HepG2 (cell line): ENCODE measurements around the gene THSD4. TPM values are rescaled to one million over a fixed set of nuclear protein-coding genes. Genes with fewer than 3 reads are reported as not detected.

Source experiments
- ATAC-seq: fragments of 200-7000 bp; cut with Tn5 transposase; 3 replicates; pipeline ENCODE4 v1.9.1; 2020; ENCODE audit warnings: mild to moderate bottlenecking, moderate library complexity
- BruUV-seq: library from RNA; stranded (reverse); fragments of 400-500 nt; replicated peaks from 2 replicates; lab custom pipeline; 2021; lab: Mats Ljungman, UMichigan
- CTCF ChIA-PET: fragments of 300-600 bp; formaldehyde crosslinking; extraction: SDS; loops from one replicate; lab custom pipeline; 2021; ENCODE audit warnings: low total read pairs, inconsistent platforms, low intra/inter-chr PET ratio; lab: Yijun Ruan, JAX
- POLR2A ChIA-PET: fragments of 350-600 bp; sonication (Branson Sonifier 250); formaldehyde crosslinking; loops from one replicate; lab custom pipeline; 2020; ENCODE audit warnings: antibody characterized with exemption, inconsistent platforms; lab: Yijun Ruan, JAX
- DNase-seq: peaks from one replicate; pipeline ENCODE4 v3.0.0-alpha.2; 2015; ENCODE audit warnings: low spot score
- FAIRE-seq: peaks from 3 replicates; lab custom pipeline; 2011; peaks lifted over from hg19 to GRCh38; lab: Jason Lieb, UNC
- H2AFZ ChIP-seq: one replicate; pipeline ENCODE4 v1.6.1; 2011; ENCODE audit warnings: low read length, inconsistent platforms
- H3K27ac ChIP-seq: fragments of 300-600 bp; 3 replicates; pipeline ENCODE4 v1.8.0; 2011; ENCODE audit warnings: mixed run types, mild to moderate bottlenecking, mixed read lengths, low read length, inconsistent platforms; ENCODE audit not compliant: insufficient read depth; ENCODE audit errors: extremely low read length
- H3K27me3 ChIP-seq, 2 experiments: fragments of 200-600 bp in 1 of 2; 2 replicates in 1 of 2; 3 replicates in 1 of 2; pipeline versions ENCODE4 v1.6.0 to v1.8.0; 2011; ENCODE audit warnings: low read length in 2 of 2, mild to moderate bottlenecking in 2 of 2, moderate library complexity in 2 of 2, inconsistent platforms in 1 of 2; ENCODE audit not compliant: insufficient read depth in 2 of 2, control insufficient read depth in 1 of 2
- H3K36me3 ChIP-seq, 2 experiments: fragments of 200-600 bp in 1 of 2; replicated peaks in 1 of 2; 2 replicates in 1 of 2; 3 replicates in 1 of 2; pipeline versions ENCODE4 v1.5.1 to v1.8.0; 2011; ENCODE audit warnings: low read length in 2 of 2, inconsistent platforms in 1 of 2; ENCODE audit not compliant: insufficient read depth in 2 of 2, control insufficient read depth in 1 of 2
- H3K4me1 ChIP-seq: 2 replicates; pipeline ENCODE4 v1.5.1; 2012; ENCODE audit warnings: low read length, inconsistent platforms; ENCODE audit not compliant: insufficient read depth
- H3K4me2 ChIP-seq: 2 replicates; pipeline ENCODE4 v1.6.0; 2011; ENCODE audit warnings: low read depth, low read length, inconsistent platforms
- H3K4me3 ChIP-seq, 3 experiments: fragments of 200-600 bp in 1 of 3; sonication (generic), shearing (Covaris generic) in 1 of 3; replicated peaks in 1 of 3; 2 replicates each; pipeline ENCODE4 v1.5.1; 2011 to 2016; ENCODE audit warnings: low read length in 3 of 3, inconsistent platforms in 2 of 3, low read depth in 2 of 3, mild to moderate bottlenecking in 2 of 3, control low read depth in 1 of 3, mixed read lengths in 1 of 3; ENCODE audit not compliant: insufficient read depth in 1 of 3
- H3K79me2 ChIP-seq: one replicate; pipeline ENCODE4 v1.6.1; 2011; ENCODE audit warnings: low read length, inconsistent platforms; ENCODE audit not compliant: insufficient read depth
- H3K9ac ChIP-seq: 2 replicates; pipeline ENCODE4 v1.6.0; 2011; ENCODE audit warnings: mild to moderate bottlenecking, low read depth, low read length, inconsistent platforms; ENCODE audit not compliant: insufficient read depth
- H3K9me3 ChIP-seq: 2 replicates; pipeline ENCODE4 v1.5.1; 2012; ENCODE audit warnings: mild to moderate bottlenecking, low read length
- H4K20me1 ChIP-seq: 2 replicates; pipeline ENCODE4 v1.6.0; 2011; ENCODE audit warnings: inconsistent platforms, mild to moderate bottlenecking, low read length, moderate library complexity; ENCODE audit not compliant: insufficient read depth
- CHD4 ChIP-seq: fragments of 200-600 bp; sonication (generic); IDR thresholded peaks from 2 replicates; pipeline ENCODE4 v1.7.0; 2017; ENCODE audit warnings: mild to moderate bottlenecking, low read length, borderline replicate concordance
- DMAP1 ChIP-seq: IDR thresholded peaks from 2 replicates; pipeline ENCODE4 v1.6.1; 2016
- HDAC6 ChIP-seq: fragments of 200-600 bp; sonication (generic); IDR thresholded peaks from 2 replicates; pipeline ENCODE4 v1.7.0; 2017; ENCODE audit warnings: mild to moderate bottlenecking, antibody characterized with exemption, low read length, low read depth
- TEAD2 ChIP-seq: sonication (generic); formaldehyde crosslinking; IDR thresholded peaks from 2 replicates; pipeline ENCODE4 v1.9.0; 2021; ENCODE audit warnings: missing genetic modification reagents
- TEAD3 ChIP-seq: optimal IDR thresholded peaks from 2 replicates; pipeline ENCODE3; 2016; ENCODE audit warnings: borderline replicate concordance
- ZBTB1 ChIP-seq: sonication (generic); formaldehyde crosslinking; IDR thresholded peaks from 2 replicates; pipeline ENCODE4 v1.4.0; 2020; ENCODE audit warnings: missing genetic modification reagents, borderline replicate concordance
- ZBTB46 ChIP-seq: sonication (generic); formaldehyde crosslinking; IDR thresholded peaks from 2 replicates; pipeline ENCODE4 v1.4.0; 2020; ENCODE audit warnings: mild to moderate bottlenecking, missing genetic modification reagents, borderline replicate concordance
- ZNF709 ChIP-seq: sonication (generic); formaldehyde crosslinking; IDR thresholded peaks from 2 replicates; pipeline ENCODE4 v1.5.0; 2020; ENCODE audit warnings: mild to moderate bottlenecking, missing genetic modification reagents
- ZNF781 ChIP-seq: sonication (generic); formaldehyde crosslinking; IDR thresholded peaks from 2 replicates; pipeline ENCODE4 v1.5.1; 2020; ENCODE audit warnings: borderline replicate concordance, mild to moderate bottlenecking, missing genetic modification reagents; ENCODE audit errors: not compliant biosample characterization
- ZNF790 ChIP-seq: sonication (generic); formaldehyde crosslinking; IDR thresholded peaks from 2 replicates; pipeline ENCODE4 v1.8.0; 2022; ENCODE audit warnings: missing genetic modification reagents, mild to moderate bottlenecking, borderline replicate concordance
- WGBS: methylation state at CpG from one replicate; pipeline ENCODE4 v1.1.6; 2017; ENCODE audit warnings: low lambda C conversion rate; 5-methylcytosine and 5-hydroxymethylcytosine counted together
- in situ Hi-C: cut with HindIII; loops from 2 replicates; pipeline ENCODE4 v1.10.0; 2017; ENCODE audit warnings: low pct_unique_long_range_greater_than_20kb; ENCODE audit not compliant: extremely low pct_ligation_motif_present
- intact Hi-C: fragments of 100-400 bp; cut with micrococcal nuclease; formaldehyde crosslinking; loops from one replicate; pipeline ENCODE4 v1.10.0; 2022; ENCODE audit not compliant: unreplicated experiment
- polyA plus RNA-seq, 8 experiments: library from polyadenylated mRNA; depleted of rRNA in 3 of 8; stranded (reverse) in 7 of 8; unstranded in 1 of 8; fragments of >200 nt; fragmentation: Illumina TruSeq in 4 of 8; extraction: Trizol in 4 of 8; gene quantifications; 2 replicates each; pipeline versions ENCODE4 v1.2.1 to v1.2.3, GENCODE V29; 2011 to 2016; ENCODE audit warnings: low read depth in 4 of 8, missing spikeins in 1 of 8, mixed read lengths in 1 of 8; ENCODE audit not compliant: insufficient read depth in 1 of 8
- total RNA-seq, 5 experiments: library from RNA; depleted of rRNA; stranded (reverse); fragments of >200 nt; fragmentation: Illumina TruSeq; extraction: Trizol; gene quantifications; 2 replicates each; pipeline ENCODE4 v1.2.3, GENCODE V29; 2016; ENCODE audit warnings: low read depth in 1 of 5
- TF ChIP-seq, protein P1 (sequence below): sonication (generic); formaldehyde crosslinking; conservative IDR thresholded peaks from 2 replicates; pipeline ENCODE4 v1.4.0; 2020; ENCODE audit warnings: missing genetic modification reagents
- TF ChIP-seq, protein P2 (sequence below): sonication (generic); formaldehyde crosslinking; IDR thresholded peaks from 2 replicates; pipeline ENCODE4 v1.5.1; 2020; ENCODE audit warnings: mild to moderate bottlenecking, missing genetic modification reagents, borderline replicate concordance
- TF ChIP-seq, protein P3 (sequence below): sonication (generic); formaldehyde crosslinking; IDR thresholded peaks from 2 replicates; pipeline ENCODE4 v1.4.0; 2020; ENCODE audit warnings: missing genetic modification reagents, borderline replicate concordance

The THSD4 gene
- total and polyA plus RNA-seq, 2 of the 13 experiments (the other 11 are each of a cell fraction or from before 2014, with no cell fraction given) = 0.07 to 0.21 TPM

DNA sequence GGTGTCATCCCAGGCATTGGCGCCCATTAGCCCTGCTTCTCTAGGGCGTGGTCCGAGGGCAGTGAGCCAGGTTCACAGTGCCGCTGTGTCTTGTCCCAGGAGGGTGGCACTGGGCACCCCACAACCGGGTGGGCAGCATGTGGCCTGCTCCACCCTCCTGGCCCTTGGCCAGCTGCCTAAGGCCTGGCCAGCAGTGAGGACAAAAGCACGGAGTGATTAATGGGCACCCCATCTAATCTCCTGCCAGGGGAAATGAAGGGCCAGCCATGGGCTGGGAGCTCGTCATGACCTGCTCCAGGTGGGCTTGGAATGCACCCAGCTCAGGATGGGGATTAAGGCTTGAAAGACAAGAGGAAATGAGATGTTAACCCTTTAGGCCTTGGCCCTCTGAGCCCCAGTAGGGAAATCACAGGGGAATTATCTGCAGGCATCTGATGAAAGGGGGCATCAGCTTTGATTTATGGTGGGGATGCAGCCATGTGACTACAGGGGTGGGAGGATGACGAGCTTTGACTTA lies 5.2 kb downstream of the THSD4 start:
- in situ Hi-C loops = no loop called here
- no peaks in the 10 kb centered on the region for H4K20me1 ChIP-seq
- ChIA-PET CTCF (no interaction called here), POLR2A (no interaction called here)
- intact Hi-C loops = no loop called here
- H3K4me1 ChIP-seq = no peaks in the 10 kb centered on the region
- H3K9me3 ChIP-seq = no peaks in the 10 kb centered on the region
- H3K36me3 ChIP-seq = no peaks in the 10 kb centered on the region
- no TSS peak for BruUV-seq
- DNase-seq = no peak
- peaks cover 1 to 29% of the 10 kb centered on the region in 2 experiments; a peak in 4 of 5 replicates for H3K27me3 ChIP-seq
- no peak for ATAC-seq
- no peak overlapping the region for H3K4me2 ChIP-seq
- no peaks in the 10 kb centered on the region for H3K79me2 ChIP-seq
- 16% methylated on average over 5 of the region's 8 CpGs for WGBS
- no peak overlapping the region for H3K27ac ChIP-seq
- FAIRE-seq = no peak
- no peak overlapping the region for H3K9ac ChIP-seq
- no peak overlapping the region for H3K4me3 ChIP-seq
- no peak overlapping the region for H2AFZ ChIP-seq
- TF ChIP-seq ZBTB46 (CRISPR knock-in tag) (no peak), DMAP1 (CRISPR knock-in tag) (no peak), TEAD3 (no peak), CHD4 (no peak), TEAD2 (no peak), ZNF790 (CRISPR knock-in tag) (no peak), ZBTB1 (CRISPR knock-in tag) (no peak), ZNF781 (CRISPR knock-in tag) (no peak), ZNF709 (CRISPR knock-in tag) (no peak), HDAC6 (no peak)
- TF ChIP-seq, protein P1, sequence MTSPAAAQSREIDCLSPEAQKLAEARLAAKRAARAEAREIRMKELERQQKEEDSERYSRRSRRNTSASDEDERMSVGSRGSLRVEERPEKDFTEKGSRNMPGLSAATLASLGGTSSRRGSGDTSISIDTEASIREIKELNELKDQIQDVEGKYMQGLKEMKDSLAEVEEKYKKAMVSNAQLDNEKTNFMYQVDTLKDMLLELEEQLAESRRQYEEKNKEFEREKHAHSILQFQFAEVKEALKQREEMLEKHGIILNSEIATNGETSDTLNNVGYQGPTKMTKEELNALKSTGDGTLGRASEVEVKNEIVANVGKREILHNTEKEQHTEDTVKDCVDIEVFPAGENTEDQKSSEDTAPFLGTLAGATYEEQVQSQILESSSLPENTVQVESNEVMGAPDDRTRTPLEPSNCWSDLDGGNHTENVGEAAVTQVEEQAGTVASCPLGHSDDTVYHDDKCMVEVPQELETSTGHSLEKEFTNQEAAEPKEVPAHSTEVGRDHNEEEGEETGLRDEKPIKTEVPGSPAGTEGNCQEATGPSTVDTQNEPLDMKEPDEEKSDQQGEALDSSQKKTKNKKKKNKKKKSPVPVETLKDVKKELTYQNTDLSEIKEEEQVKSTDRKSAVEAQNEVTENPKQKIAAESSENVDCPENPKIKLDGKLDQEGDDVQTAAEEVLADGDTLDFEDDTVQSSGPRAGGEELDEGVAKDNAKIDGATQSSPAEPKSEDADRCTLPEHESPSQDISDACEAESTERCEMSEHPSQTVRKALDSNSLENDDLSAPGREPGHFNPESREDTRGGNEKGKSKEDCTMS (CRISPR knock-in tag) = no peak
- TF ChIP-seq, protein P2, sequence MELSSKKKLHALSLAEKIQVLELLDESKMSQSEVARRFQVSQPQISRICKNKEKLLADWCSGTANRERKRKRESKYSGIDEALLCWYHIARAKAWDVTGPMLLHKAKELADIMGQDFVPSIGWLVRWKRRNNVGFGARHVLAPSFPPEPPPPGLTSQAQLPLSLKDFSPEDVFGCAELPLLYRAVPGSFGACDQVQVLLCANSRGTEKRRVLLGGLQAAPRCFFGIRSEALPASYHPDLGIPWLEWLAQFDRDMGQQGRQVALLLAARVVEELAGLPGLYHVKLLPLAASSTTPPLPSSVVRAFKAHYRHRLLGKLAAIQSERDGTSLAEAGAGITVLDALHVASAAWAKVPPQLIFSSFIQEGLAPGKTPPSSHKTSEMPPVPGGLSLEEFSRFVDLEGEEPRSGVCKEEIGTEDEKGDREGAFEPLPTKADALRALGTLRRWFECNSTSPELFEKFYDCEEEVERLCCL (CRISPR knock-in tag) = no peak
- TF ChIP-seq, protein P3, sequence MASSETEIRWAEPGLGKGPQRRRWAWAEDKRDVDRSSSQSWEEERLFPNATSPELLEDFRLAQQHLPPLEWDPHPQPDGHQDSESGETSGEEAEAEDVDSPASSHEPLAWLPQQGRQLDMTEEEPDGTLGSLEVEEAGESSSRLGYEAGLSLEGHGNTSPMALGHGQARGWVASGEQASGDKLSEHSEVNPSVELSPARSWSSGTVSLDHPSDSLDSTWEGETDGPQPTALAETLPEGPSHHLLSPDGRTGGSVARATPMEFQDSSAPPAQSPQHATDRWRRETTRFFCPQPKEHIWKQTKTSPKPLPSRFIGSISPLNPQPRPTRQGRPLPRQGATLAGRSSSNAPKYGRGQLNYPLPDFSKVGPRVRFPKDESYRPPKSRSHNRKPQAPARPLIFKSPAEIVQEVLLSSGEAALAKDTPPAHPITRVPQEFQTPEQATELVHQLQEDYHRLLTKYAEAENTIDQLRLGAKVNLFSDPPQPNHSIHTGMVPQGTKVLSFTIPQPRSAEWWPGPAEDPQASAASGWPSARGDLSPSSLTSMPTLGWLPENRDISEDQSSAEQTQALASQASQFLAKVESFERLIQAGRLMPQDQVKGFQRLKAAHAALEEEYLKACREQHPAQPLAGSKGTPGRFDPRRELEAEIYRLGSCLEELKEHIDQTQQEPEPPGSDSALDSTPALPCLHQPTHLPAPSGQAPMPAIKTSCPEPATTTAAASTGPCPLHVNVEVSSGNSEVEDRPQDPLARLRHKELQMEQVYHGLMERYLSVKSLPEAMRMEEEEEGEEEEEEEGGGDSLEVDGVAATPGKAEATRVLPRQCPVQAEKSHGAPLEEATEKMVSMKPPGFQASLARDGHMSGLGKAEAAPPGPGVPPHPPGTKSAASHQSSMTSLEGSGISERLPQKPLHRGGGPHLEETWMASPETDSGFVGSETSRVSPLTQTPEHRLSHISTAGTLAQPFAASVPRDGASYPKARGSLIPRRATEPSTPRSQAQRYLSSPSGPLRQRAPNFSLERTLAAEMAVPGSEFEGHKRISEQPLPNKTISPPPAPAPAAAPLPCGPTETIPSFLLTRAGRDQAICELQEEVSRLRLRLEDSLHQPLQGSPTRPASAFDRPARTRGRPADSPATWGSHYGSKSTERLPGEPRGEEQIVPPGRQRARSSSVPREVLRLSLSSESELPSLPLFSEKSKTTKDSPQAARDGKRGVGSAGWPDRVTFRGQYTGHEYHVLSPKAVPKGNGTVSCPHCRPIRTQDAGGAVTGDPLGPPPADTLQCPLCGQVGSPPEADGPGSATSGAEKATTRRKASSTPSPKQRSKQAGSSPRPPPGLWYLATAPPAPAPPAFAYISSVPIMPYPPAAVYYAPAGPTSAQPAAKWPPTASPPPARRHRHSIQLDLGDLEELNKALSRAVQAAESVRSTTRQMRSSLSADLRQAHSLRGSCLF (CRISPR knock-in tag) = no peak
